SK-N-SH treated with all-trans-retinoic acid at 6 μM for 48 hours (cell line): Measurements from ENCODE around the gene LDHA.
"Not testable (repeated sequence)": the region's sequence is repeated elsewhere in the genome, so short reads cannot be mapped to it uniquely, and the experiment has no call there.

Experiments
- ATAC-seq: fragments of 200-7000 bp; cut with Tn5 transposase; 3 replicates; pipeline ENCODE4 v1.9.1; 2020; ENCODE audit warnings: mild to moderate bottlenecking, moderate library complexity
- ARNTL ChIP-seq: fragments of 450-650 bp; formaldehyde crosslinking; IDR thresholded peaks from 2 replicates; pipeline ENCODE4 v1.5.0; 2020; ENCODE audit warnings: low read depth, mild to moderate bottlenecking, moderate library complexity, borderline replicate concordance
- BACH2 ChIP-seq: fragments of 250-450 bp; sonication (Bioruptor Pico); IDR thresholded peaks from 2 replicates; pipeline ENCODE4 v1.9.0; 2021; ENCODE audit warnings: mild to moderate bottlenecking, borderline replicate concordance
- ESRRG ChIP-seq: fragments of 250-450 bp; sonication (Bioruptor Pico); IDR thresholded peaks from 2 replicates; pipeline ENCODE4 v1.6.1; 2021; ENCODE audit warnings: mild to moderate bottlenecking
- GLIS3 ChIP-seq: fragments of 250-450 bp; sonication (Bioruptor Pico); IDR thresholded peaks from 2 replicates; pipeline ENCODE4 v1.5.0; 2020; ENCODE audit warnings: mild to moderate bottlenecking, moderate library complexity
- ISL1 ChIP-seq: fragments of 250-450 bp; sonication (Bioruptor Pico); IDR thresholded peaks from 2 replicates; pipeline ENCODE4 v2.1.2; 2022; ENCODE audit warnings: mild to moderate bottlenecking, moderate library complexity
- PPARA ChIP-seq: fragments of 250-450 bp; sonication (Bioruptor Pico); IDR thresholded peaks from 2 replicates; pipeline ENCODE4 v1.5.0; 2020; ENCODE audit warnings: mild to moderate bottlenecking, borderline replicate concordance
- RARB ChIP-seq: fragments of 250-450 bp; sonication (Bioruptor Pico); IDR thresholded peaks from 2 replicates; pipeline ENCODE4 v1.8.0; 2021; ENCODE audit warnings: mild to moderate bottlenecking, moderate library complexity
- SNAI2 ChIP-seq: fragments of 250-450 bp; sonication (Bioruptor Pico); IDR thresholded peaks from 2 replicates; pipeline ENCODE4 v1.5.0; 2020; ENCODE audit warnings: mild to moderate bottlenecking, moderate library complexity
- TCF4 ChIP-seq: fragments of 250-450 bp; sonication (Bioruptor Pico); IDR thresholded peaks from 2 replicates; pipeline ENCODE4 v1.8.0; 2021; ENCODE audit warnings: mild to moderate bottlenecking, moderate library complexity, borderline replicate concordance
- TOX ChIP-seq: fragments of 250-450 bp; sonication (Bioruptor Pico); IDR thresholded peaks from 2 replicates; pipeline ENCODE4 v1.8.0; 2021; ENCODE audit warnings: mild to moderate bottlenecking, moderate library complexity, borderline replicate concordance
- TSHZ2 ChIP-seq: fragments of 250-450 bp; sonication (Bioruptor Pico); IDR thresholded peaks from 2 replicates; pipeline ENCODE4 v1.5.0; 2020; ENCODE audit warnings: mild to moderate bottlenecking, moderate library complexity
- ZC3H10 ChIP-seq: fragments of 250-450 bp; sonication (Bioruptor Pico); IDR thresholded peaks from 2 replicates; pipeline ENCODE4 v1.5.1; 2021; ENCODE audit warnings: mild to moderate bottlenecking, moderate library complexity
- ZFP3 ChIP-seq: fragments of 250-450 bp; sonication (Bioruptor Pico); IDR thresholded peaks from 2 replicates; pipeline ENCODE4 v1.5.0; 2020; ENCODE audit warnings: mild to moderate bottlenecking, moderate library complexity
- ZNF70 ChIP-seq: fragments of 450-650 bp; formaldehyde crosslinking; IDR thresholded peaks from 2 replicates; pipeline ENCODE4 v1.5.0; 2020; ENCODE audit warnings: mild to moderate bottlenecking, moderate library complexity
- ZNF8 ChIP-seq: fragments of 450-650 bp; formaldehyde crosslinking; IDR thresholded peaks from 2 replicates; pipeline ENCODE4 v1.5.0; 2020; ENCODE audit warnings: mild to moderate bottlenecking, moderate library complexity
- TF ChIP-seq, protein P1 (sequence below): fragments of 250-450 bp; sonication (Bioruptor Pico); IDR thresholded peaks from 2 replicates; pipeline ENCODE4 v1.5.1; 2020; ENCODE audit warnings: low read depth, mild to moderate bottlenecking, moderate library complexity
- TF ChIP-seq, protein P2 (sequence below): fragments of 250-450 bp; sonication (Bioruptor Pico); IDR thresholded peaks from 2 replicates; pipeline ENCODE4 v1.8.0; 2020; ENCODE audit warnings: mild to moderate bottlenecking, moderate library complexity, borderline replicate concordance
- TF ChIP-seq, protein P3 (sequence below): fragments of 250-450 bp; sonication (Bioruptor Pico); IDR thresholded peaks from 2 replicates; pipeline ENCODE4 v1.5.1; 2021; ENCODE audit warnings: mild to moderate bottlenecking, moderate library complexity

LDHA gene

DNA sequence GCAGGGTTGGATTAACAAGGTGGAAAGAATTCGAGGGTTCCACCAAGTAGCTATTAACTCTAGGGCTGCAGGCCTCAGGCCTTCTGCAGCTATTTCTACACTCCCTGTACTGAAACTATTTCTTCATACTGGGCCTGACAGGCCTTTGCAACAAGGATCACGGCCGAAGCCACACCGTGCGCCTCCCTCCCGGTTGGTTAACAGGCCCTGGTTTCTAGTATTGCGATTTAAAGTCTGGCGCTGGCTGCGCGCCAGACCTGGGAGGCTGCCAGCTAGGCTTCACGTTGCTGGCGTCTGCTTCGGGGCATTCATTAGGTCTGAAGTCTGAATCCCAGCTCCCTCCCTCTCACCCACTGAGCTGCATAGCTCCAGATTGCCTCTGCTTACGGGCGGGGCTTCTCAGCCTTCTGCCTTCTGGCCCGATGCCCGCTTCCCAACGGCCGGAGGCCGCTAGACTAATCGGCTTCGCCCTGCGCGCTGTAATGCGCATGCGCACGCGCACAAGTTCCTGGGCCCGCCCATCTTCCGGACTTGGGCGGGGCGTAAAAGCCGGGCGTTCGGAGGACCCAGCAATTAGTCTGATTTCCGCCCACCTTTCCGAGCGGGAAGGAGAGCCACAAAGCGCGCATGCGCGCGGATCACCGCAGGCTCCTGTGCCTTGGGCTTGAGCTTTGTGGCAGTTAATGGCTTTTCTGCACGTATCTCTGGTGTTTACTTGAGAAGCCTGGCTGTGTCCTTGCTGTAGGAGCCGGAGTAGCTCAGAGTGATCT, 1.6 kb downstream of the LDHA start:
- TF ChIP-seq TSHZ2: peak; percentile 31; the same call in 1 of the 2 replicates
- no peak for TF ChIP-seq ZC3H10 (CRISPR knock-in tag)
- peak; percentile 88 for ATAC-seq

DNA sequence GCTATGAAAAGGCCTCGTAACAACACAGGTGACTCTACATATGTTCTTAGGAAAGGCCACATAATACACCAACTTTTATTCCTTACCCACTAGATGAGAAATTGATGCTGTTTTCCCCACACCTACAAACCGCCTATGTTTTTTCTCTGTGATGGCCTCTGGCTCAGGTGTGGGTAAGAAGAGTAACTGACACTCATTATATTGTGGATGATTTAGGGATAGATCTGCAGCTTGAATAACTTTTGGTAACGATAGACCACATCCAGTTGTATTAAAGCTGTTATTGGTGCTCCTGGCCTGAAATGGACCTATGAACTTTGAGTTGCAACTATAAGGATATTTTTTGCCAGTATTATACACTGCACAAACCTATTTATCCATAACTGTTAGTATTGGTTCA, 3.6 kb downstream of the LDHA start:
- TF ChIP-seq, protein P1, sequence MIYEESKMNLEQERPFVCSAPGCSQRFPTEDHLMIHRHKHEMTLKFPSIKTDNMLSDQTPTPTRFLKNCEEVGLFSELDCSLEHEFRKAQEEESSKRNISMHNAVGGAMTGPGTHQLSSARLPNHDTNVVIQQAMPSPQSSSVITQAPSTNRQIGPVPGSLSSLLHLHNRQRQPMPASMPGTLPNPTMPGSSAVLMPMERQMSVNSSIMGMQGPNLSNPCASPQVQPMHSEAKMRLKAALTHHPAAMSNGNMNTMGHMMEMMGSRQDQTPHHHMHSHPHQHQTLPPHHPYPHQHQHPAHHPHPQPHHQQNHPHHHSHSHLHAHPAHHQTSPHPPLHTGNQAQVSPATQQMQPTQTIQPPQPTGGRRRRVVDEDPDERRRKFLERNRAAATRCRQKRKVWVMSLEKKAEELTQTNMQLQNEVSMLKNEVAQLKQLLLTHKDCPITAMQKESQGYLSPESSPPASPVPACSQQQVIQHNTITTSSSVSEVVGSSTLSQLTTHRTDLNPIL (CRISPR knock-in tag): no peak
- TF ChIP-seq, protein P2, sequence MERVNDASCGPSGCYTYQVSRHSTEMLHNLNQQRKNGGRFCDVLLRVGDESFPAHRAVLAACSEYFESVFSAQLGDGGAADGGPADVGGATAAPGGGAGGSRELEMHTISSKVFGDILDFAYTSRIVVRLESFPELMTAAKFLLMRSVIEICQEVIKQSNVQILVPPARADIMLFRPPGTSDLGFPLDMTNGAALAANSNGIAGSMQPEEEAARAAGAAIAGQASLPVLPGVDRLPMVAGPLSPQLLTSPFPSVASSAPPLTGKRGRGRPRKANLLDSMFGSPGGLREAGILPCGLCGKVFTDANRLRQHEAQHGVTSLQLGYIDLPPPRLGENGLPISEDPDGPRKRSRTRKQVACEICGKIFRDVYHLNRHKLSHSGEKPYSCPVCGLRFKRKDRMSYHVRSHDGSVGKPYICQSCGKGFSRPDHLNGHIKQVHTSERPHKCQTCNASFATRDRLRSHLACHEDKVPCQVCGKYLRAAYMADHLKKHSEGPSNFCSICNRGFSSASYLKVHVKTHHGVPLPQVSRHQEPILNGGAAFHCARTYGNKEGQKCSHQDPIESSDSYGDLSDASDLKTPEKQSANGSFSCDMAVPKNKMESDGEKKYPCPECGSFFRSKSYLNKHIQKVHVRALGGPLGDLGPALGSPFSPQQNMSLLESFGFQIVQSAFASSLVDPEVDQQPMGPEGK (CRISPR knock-in tag): no peak
- no peak for TF ChIP-seq ZNF8 (CRISPR knock-in tag)
- ATAC-seq: no peak

DNA sequence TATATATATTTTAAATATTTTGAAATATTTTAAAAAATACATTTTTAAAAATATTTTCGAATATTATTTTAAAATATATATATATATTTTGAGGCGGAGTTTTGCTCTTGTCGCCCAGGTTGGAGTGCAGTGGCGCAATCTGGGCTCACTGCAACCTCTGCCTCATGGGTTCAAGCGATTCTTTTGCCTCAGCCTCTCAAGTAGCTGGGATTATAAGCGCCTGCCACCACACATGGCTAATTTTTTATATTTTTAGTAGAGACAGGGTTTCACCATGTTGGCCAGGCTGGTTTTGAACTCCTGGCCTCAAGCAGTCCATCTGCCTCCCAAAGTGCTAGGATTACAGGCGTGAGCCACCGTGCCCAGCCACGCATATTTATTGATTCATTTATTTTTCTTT, 6.7 kb downstream of the LDHA start:
- not testable (repeated sequence) for ATAC-seq

DNA sequence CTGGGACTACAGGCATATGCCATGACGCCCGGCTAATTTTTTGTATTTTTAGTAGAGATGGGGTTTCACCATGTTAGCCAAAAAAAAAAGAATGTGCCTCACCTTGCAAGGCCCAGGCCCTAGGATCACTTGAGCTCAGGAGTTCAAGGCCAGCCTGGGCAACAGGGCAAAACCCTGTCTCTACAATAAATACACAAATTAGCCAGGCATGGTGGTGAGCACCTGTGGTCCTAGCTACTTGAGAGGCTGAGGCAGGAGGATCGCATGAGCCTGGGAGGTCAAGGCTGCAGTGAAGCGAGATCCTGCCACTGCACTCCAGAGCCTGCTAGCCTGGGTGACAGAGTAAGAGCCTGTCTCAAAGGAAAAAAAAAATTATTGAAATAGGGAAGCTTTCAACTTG, 9.7 kb downstream of the LDHA start:
- no peak for ATAC-seq
- TF ChIP-seq GLIS3 (CRISPR knock-in tag) (no peak), ZNF8 (CRISPR knock-in tag) (no peak), TOX (CRISPR knock-in tag) (no peak), PPARA (no peak), ZNF70 (CRISPR knock-in tag) (no peak), ISL1 (CRISPR knock-in tag) (no peak), TCF4 (no peak), RARB (CRISPR knock-in tag) (no peak), ARNTL (no peak), ZC3H10 (CRISPR knock-in tag) (no peak), SNAI2 (CRISPR knock-in tag) (no peak), BACH2 (CRISPR knock-in tag) (no peak)
- TF ChIP-seq, protein P2 (CRISPR knock-in tag): no peak

DNA sequence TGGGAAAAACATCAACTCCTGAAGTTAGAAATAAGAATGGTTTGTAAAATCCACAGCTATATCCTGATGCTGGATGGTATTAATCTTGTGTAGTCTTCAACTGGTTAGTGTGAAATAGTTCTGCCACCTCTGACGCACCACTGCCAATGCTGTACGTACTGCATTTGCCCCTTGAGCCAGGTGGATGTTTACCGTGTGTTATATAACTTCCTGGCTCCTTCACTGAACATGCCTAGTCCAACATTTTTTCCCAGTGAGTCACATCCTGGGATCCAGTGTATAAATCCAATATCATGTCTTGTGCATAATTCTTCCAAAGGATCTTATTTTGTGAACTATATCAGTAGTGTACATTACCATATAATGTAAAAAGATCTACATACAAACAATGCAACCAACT, 13.0 kb downstream of the LDHA start:
- ATAC-seq: not testable (repeated sequence)

DNA sequence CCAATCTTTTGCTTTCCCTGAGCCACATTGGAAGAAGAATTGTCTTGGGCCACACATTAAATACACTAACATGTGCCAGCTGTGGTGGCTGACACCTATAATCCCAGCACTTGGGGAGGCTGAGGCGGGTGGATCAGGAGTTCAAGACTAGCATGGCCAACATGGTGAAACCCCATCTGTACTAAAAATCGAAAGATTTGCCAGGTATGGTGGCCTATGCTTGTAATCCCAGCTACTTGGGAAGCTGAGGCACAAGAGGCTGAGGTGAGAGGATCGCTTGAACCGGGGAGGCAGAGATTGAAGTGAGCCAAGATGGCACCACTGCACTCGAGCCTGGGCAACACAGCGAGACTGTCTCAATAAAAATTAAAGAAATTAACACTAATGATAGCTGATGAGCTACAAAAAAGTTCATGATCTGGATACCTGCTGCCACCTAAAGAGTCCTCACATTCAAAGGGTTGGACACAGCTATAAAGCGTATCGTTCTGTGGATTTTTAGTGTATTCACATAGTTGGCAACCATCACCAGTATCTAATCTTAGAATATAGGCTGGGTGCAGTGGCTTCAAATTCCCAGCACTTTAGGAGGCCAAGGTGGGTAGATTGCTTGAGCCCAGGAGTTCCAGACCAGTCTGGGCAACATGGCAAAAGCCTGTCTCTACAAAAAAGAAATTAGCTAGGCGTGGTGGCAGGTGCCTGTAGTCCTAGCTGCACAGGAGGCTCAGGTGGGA, 14.4 kb downstream of the LDHA start:
- ATAC-seq: peak; percentile 8; the same call in 2 of the 3 replicates
- TF ChIP-seq TOX (CRISPR knock-in tag) (no peak), RARB (CRISPR knock-in tag) (no peak), ZNF8 (CRISPR knock-in tag) (no peak), ZNF70 (CRISPR knock-in tag) (no peak), ZFP3 (CRISPR knock-in tag) (no peak), GLIS3 (CRISPR knock-in tag) (no peak), ESRRG (CRISPR knock-in tag) (no peak), TSHZ2 (no peak), SNAI2 (CRISPR knock-in tag) (no peak), ARNTL (no peak)
- TF ChIP-seq, protein P3, sequence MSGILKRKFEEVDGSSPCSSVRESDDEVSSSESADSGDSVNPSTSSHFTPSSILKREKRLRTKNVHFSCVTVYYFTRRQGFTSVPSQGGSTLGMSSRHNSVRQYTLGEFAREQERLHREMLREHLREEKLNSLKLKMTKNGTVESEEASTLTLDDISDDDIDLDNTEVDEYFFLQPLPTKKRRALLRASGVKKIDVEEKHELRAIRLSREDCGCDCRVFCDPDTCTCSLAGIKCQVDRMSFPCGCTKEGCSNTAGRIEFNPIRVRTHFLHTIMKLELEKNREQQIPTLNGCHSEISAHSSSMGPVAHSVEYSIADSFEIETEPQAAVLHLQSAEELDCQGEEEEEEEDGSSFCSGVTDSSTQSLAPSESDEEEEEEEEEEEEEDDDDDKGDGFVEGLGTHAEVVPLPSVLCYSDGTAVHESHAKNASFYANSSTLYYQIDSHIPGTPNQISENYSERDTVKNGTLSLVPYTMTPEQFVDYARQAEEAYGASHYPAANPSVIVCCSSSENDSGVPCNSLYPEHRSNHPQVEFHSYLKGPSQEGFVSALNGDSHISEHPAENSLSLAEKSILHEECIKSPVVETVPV (CRISPR knock-in tag): no peak
